AG09319 (cell line): ENCODE results near the gene CHST11.
"Not testable (repeated sequence)": the region's sequence is repeated elsewhere in the genome, so short reads cannot be mapped to it uniquely, and the experiment has no call there.

Experiments used
- DNase-seq: peaks from one replicate; pipeline ENCODE4 v3.0.0-alpha.2; 2010; ENCODE audit warnings: low read depth; ENCODE audit errors: extremely low read depth
- TF ChIP-seq, protein P1 (sequence below): IDR thresholded peaks from 2 replicates; pipeline ENCODE4 v1.5.1; 2011; ENCODE audit warnings: low read depth, mild to moderate bottlenecking, inconsistent platforms, low read length, moderate library complexity

CHST11 gene

DNA sequence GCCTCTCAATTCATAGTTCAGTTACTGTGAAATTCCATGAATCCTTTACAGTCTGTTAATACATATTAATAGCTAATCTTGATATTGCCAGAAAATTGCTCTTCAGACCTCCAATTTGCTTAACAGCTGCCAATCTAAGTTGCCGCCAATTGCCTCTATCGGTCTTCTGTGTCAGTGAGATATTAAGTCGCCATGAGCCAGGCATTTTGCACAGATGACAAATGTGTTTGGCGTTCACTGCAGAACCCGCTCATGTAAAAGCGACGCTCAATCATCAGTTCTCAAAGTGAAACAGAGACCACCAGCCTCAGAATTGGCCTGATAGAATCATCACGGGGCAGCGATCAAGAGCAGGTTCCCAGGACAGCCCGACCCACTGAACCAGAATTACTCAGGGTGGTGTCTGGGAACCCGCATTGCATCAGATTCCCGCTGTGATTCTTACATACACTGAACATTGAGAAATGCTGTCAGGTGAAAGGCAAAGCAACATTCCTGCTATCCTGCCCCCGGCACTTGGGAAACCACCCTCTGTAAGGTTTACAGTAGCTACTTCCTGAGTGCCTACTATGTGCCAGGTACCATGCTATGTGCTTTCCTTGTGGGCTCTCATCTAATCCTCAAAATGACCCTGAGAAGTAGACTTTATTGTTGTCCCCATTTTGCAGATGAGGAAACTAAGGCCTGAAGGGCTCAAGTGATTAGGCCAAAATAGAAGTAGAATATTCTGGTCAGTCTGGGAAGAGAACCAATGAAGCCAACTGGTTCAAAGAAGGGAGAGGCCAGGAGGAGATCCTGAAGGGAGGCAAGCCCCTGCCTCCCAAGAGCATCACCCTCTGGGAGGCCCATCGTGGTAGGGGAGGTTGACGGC is 285.0 kb downstream of the CHST11 start:
- TF ChIP-seq, protein P1, sequence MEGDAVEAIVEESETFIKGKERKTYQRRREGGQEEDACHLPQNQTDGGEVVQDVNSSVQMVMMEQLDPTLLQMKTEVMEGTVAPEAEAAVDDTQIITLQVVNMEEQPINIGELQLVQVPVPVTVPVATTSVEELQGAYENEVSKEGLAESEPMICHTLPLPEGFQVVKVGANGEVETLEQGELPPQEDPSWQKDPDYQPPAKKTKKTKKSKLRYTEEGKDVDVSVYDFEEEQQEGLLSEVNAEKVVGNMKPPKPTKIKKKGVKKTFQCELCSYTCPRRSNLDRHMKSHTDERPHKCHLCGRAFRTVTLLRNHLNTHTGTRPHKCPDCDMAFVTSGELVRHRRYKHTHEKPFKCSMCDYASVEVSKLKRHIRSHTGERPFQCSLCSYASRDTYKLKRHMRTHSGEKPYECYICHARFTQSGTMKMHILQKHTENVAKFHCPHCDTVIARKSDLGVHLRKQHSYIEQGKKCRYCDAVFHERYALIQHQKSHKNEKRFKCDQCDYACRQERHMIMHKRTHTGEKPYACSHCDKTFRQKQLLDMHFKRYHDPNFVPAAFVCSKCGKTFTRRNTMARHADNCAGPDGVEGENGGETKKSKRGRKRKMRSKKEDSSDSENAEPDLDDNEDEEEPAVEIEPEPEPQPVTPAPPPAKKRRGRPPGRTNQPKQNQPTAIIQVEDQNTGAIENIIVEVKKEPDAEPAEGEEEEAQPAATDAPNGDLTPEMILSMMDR = no peak
- DNase-seq = no peak

DNA sequence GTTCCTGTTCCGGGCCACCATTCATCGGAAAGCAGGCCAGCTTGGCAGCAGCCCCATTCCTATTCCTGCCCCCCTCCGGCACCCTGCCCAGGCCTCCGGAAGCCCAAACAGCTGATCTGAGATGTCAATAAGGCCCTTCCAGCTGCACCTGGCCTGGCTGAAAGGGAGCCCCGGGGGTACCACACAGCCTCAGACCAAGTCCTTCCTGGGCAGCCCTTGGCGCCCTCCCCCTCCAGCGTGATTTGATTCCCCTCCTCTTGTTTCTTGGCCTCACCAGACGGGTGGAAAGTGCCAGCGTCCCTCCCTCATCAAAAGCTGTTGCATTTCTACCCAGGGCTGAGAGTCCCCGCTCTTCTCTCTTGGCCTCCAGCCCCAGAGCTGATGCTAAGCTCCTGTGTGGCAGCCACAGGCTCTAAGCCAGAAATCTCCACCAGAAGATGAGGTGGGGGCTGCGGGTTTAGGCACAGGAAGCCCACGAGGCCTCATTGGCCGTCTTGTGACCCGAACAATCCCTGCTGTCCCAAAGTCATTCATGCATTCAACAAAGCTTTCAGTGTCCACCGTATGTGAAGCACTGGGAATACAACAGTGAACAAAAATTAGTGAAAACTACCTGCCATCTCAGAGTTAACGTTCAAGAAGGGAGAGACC is 285.9 kb downstream of the CHST11 start:
- DNase-seq = no peak
- TF ChIP-seq, protein P1 = no peak

DNA sequence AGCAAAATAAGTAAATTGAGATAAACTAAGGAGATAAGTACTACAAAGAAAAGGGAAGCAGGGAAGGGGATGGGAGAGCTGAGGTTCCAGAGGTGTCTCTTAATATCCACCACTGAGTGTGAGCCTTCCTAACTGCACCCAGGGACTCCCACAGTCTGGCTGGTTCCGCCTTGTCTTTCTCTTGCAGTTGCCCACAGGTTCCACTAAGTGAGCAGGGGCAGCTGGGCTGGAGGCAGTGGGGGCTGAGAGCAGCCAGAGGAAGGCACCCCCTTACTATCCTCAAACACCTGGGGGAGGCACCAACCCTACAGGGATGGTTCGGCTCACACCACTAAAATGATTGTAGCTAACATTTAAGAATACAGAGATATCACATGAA is 286.4 kb downstream of the CHST11 start:
- TF ChIP-seq, protein P1 = no peak
- no peak for DNase-seq

DNA sequence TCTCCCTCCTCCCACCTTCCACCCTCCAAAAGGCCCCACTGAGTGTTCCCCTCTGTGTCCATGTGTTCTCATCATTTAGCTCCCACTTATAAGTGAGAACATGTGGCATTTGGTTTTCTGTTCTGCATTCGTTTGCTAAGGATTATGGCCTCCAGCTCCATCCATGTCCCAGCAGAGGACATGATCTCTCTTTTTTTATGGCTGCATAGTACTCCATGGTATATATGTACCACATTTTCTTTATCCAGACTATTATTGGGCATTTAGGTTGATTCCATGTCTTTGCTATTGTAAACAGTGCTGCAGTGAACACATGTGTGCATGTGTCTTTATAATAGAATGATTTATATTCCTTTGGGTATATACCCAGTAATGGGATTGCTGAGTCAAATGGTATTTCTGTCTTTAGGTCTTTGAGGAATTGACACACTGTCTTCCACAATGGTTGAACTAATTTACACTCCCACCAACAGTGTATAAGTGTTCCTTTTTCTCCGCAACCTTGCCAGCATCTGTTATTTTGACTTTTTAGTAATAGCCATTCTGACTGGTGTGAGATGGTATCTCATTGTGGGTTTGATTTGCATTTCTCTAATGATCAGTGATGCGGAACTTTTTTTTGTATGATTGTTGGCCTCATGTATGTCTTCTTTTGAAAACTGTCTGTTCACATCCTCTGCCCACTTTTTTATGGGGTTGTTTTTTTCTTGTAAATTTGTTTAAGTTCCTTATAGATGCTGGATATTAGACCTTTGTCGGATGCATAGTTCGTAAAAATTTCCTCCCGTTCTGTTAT is 287.2 kb downstream of the CHST11 start:
- not testable (repeated sequence) for DNase-seq

DNA sequence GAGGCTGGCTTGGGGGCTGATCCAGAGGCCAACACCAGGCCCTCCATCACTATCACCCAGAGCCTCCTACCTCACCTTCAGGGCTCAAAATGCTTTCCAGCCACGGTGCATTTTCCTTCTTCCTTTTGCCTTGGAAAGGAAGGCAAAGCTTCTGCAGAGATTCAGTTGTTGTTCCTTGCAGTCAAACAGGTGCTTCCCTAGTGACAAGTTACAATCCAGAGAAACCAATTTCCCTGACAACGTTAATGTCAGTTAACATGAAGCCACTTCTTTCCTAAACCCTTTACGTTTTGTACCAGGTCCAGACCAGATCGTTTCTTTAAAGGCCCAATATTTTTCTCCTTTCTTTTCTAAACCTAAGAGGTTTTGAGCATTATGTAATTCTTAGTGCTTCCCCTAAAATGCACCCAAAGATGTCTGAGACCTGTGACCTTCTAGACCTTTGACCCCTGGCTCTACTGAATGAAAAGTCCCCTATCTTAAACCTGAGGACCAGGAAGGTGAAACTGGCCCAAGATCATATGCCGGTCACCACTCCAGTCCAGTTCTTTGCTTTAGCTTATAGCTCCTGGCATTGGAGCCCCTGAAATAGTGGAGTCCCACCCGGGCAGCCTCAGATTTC is 289.8 kb downstream of the CHST11 start:
- TF ChIP-seq, protein P1 = no peak
- no peak for DNase-seq

DNA sequence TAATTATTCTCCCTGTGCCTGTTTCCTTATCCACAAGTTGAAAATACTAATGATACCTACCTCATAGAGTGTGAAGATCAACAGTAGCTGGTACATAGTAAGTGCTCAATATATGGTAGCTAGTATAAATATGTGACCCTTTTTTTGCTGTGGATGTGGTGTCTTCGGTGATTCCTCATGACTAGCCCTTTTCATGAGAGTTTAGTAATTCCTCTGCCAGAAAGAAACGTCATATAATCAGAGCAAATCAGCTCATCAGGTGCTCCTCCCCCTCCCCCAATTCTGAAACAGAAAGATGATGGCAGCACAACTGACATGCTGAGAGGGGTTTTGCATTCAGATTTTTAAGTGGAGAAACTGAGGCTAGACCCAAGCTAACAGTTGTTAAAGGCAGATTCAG is 290.6 kb downstream of the CHST11 start:
- TF ChIP-seq, protein P1 = no peak
- no peak for DNase-seq

DNA sequence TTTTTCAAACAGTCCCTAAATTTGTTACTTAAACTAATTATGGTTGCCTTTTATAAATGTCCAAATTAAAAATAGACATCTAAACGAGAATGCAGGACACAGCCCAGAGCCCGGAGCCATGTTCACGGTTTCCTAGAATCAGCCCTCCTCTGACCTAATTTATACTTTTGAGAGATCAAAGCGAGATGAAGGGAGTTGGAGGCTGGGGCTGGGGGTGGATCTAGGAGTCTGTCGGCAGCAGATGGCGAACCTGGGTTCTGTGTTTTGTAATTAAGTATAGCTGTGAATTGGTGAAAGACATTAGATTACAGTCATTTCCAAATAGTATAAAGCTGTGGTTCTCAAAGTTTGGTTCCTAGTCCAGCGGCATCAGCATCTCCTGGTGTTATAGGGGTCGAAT is 291.2 kb downstream of the CHST11 start:
- TF ChIP-seq, protein P1 = no peak
- no peak for DNase-seq
